Measurements from ENCODE around the gene RAD51.

The RAD51 gene

DNA sequence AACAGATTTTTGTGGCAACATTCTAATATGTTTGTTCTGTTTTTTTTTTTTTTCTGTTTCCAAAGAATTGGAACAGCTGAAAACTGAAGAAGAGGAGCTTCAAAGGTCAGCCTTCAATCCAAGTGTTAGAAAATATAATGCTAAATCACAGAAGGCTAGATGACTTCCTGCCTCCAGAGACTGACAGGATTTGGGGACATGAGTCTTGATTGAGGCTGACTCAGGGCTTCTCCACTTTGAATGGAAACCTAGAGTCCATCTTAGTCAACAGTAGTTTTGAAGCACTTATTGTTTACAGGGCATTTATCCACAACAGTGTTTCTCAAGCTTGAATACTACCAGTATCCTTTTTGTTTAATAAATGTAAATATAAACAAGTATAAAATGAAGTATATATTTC lies 44.5 kb upstream of the RAD51 start:
- TF ChIP-seq ZNF70 (CRISPR knock-in tag; IDR thresholded peaks at IDR 0.05), result no peak
- TF ChIP-seq, protein P1, sequence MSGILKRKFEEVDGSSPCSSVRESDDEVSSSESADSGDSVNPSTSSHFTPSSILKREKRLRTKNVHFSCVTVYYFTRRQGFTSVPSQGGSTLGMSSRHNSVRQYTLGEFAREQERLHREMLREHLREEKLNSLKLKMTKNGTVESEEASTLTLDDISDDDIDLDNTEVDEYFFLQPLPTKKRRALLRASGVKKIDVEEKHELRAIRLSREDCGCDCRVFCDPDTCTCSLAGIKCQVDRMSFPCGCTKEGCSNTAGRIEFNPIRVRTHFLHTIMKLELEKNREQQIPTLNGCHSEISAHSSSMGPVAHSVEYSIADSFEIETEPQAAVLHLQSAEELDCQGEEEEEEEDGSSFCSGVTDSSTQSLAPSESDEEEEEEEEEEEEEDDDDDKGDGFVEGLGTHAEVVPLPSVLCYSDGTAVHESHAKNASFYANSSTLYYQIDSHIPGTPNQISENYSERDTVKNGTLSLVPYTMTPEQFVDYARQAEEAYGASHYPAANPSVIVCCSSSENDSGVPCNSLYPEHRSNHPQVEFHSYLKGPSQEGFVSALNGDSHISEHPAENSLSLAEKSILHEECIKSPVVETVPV (CRISPR knock-in tag; IDR thresholded peaks at IDR 0.05), result no peak
- no peak for TF ChIP-seq SNAI2 (CRISPR knock-in tag; IDR thresholded peaks at IDR 0.05)
- no peak for TF ChIP-seq TCF4 (CRISPR knock-in tag; IDR thresholded peaks at IDR 0.05; ENCODE audit: borderline replicate concordance)
- no peak for TF ChIP-seq ZNF565 (CRISPR knock-in tag; conservative IDR thresholded peaks at IDR 0.05; ENCODE audit: low read depth)
- no peak for TF ChIP-seq CSDC2 (CRISPR knock-in tag; IDR thresholded peaks at IDR 0.05)
- no peak for TF ChIP-seq ZC3H10 (CRISPR knock-in tag; IDR thresholded peaks at IDR 0.05)
- TF ChIP-seq ZNF8 (CRISPR knock-in tag; IDR thresholded peaks at IDR 0.05), result no peak
- no peak for TF ChIP-seq GLIS3 (CRISPR knock-in tag; IDR thresholded peaks at IDR 0.05)
- no peak for TF ChIP-seq ZFP30 (CRISPR knock-in tag; IDR thresholded peaks at IDR 0.05)
- no peak for TF ChIP-seq ISL1 (CRISPR knock-in tag; IDR thresholded peaks at IDR 0.05)
- no peak for TF ChIP-seq OSR1 (CRISPR knock-in tag; IDR thresholded peaks at IDR 0.05)
- TF ChIP-seq TOX (CRISPR knock-in tag; IDR thresholded peaks at IDR 0.05; ENCODE audit: borderline replicate concordance), result no peak
- TF ChIP-seq, protein P2, sequence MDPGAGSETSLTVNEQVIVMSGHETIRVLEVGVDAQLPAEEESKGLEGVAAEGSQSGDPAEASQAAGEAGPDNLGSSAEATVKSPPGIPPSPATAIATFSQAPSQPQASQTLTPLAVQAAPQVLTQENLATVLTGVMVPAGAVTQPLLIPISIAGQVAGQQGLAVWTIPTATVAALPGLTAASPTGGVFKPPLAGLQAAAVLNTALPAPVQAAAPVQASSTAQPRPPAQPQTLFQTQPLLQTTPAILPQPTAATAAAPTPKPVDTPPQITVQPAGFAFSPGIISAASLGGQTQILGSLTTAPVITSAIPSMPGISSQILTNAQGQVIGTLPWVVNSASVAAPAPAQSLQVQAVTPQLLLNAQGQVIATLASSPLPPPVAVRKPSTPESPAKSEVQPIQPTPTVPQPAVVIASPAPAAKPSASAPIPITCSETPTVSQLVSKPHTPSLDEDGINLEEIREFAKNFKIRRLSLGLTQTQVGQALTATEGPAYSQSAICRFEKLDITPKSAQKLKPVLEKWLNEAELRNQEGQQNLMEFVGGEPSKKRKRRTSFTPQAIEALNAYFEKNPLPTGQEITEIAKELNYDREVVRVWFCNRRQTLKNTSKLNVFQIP (CRISPR knock-in tag; IDR thresholded peaks at IDR 0.05; ENCODE audit: borderline replicate concordance, low read depth), result no peak
- ATAC-seq, result no peak

DNA sequence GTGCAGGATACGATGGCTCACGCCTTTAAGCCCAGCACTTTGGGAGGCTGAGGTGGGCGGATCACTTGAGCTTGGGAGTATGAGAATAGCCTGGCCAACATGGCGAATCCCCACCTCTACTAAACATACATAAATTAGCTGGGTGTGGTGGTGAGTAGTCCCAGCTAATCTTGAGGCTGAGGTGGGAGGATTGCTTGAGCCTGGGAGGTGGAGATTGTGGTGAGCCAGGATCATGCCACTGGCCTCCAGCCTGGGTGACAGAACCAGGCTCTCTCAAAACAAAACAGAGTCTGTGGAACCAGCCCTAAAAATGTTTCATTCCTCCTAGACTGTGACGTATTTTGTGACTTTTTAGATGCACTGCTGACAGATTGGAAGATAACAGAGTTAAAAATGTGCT lies 34.3 kb upstream of the RAD51 start:
- no peak for ATAC-seq
- TF ChIP-seq, protein P2 (CRISPR knock-in tag; IDR thresholded peaks at IDR 0.05; ENCODE audit: borderline replicate concordance, low read depth), result no peak
- TF ChIP-seq ZC3H10 (CRISPR knock-in tag; IDR thresholded peaks at IDR 0.05) (no peak), ESRRG (CRISPR knock-in tag; IDR thresholded peaks at IDR 0.05) (no peak), ISL1 (CRISPR knock-in tag; IDR thresholded peaks at IDR 0.05) (no peak), ZNF70 (CRISPR knock-in tag; IDR thresholded peaks at IDR 0.05) (no peak), TCF4 (CRISPR knock-in tag; IDR thresholded peaks at IDR 0.05; ENCODE audit: borderline replicate concordance) (no peak), ZFP3 (CRISPR knock-in tag; IDR thresholded peaks at IDR 0.05) (no peak), TOX (CRISPR knock-in tag; IDR thresholded peaks at IDR 0.05; ENCODE audit: borderline replicate concordance) (no peak), PPARA (CRISPR knock-in tag; IDR thresholded peaks at IDR 0.05; ENCODE audit: borderline replicate concordance) (no peak), OSR1 (CRISPR knock-in tag; IDR thresholded peaks at IDR 0.05) (no peak), RARB (CRISPR knock-in tag; IDR thresholded peaks at IDR 0.05) (no peak), SNAI2 (CRISPR knock-in tag; IDR thresholded peaks at IDR 0.05) (no peak), ZNF8 (CRISPR knock-in tag; IDR thresholded peaks at IDR 0.05) (no peak)
- TF ChIP-seq, protein P1 (CRISPR knock-in tag; IDR thresholded peaks at IDR 0.05), result no peak

DNA sequence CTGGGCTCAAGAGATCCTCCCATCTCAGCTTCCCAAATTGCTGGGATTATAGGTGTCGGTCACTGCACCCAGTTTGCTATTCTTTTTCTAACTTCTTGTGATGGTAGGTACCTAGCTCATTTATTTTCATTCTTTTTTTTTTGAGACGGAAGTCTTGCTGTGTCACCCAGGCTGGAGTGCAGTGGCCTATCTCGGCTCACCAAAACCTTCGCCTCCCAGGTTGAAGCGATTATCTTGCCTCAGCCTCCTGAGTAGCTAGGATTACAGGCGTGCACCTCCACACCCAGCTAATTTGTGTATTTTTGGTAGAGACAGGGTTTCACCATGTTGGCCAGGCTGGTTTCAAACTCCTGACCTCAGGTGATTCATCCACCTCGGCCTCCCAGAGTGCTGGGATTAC lies 30.1 kb upstream of the RAD51 start:
- no peak for TF ChIP-seq ARNTL (CRISPR knock-in tag; IDR thresholded peaks at IDR 0.05; ENCODE audit: borderline replicate concordance, low read depth)
- no peak for TF ChIP-seq ISL1 (CRISPR knock-in tag; IDR thresholded peaks at IDR 0.05)
- no peak for TF ChIP-seq ZFP30 (CRISPR knock-in tag; IDR thresholded peaks at IDR 0.05)
- no peak for TF ChIP-seq GLIS3 (CRISPR knock-in tag; IDR thresholded peaks at IDR 0.05)
- TF ChIP-seq, protein P2 (CRISPR knock-in tag; IDR thresholded peaks at IDR 0.05; ENCODE audit: borderline replicate concordance, low read depth), result no peak
- TF ChIP-seq, protein P3, sequence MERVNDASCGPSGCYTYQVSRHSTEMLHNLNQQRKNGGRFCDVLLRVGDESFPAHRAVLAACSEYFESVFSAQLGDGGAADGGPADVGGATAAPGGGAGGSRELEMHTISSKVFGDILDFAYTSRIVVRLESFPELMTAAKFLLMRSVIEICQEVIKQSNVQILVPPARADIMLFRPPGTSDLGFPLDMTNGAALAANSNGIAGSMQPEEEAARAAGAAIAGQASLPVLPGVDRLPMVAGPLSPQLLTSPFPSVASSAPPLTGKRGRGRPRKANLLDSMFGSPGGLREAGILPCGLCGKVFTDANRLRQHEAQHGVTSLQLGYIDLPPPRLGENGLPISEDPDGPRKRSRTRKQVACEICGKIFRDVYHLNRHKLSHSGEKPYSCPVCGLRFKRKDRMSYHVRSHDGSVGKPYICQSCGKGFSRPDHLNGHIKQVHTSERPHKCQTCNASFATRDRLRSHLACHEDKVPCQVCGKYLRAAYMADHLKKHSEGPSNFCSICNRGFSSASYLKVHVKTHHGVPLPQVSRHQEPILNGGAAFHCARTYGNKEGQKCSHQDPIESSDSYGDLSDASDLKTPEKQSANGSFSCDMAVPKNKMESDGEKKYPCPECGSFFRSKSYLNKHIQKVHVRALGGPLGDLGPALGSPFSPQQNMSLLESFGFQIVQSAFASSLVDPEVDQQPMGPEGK (CRISPR knock-in tag; IDR thresholded peaks at IDR 0.05; ENCODE audit: borderline replicate concordance), result no peak
- TF ChIP-seq, protein P4, sequence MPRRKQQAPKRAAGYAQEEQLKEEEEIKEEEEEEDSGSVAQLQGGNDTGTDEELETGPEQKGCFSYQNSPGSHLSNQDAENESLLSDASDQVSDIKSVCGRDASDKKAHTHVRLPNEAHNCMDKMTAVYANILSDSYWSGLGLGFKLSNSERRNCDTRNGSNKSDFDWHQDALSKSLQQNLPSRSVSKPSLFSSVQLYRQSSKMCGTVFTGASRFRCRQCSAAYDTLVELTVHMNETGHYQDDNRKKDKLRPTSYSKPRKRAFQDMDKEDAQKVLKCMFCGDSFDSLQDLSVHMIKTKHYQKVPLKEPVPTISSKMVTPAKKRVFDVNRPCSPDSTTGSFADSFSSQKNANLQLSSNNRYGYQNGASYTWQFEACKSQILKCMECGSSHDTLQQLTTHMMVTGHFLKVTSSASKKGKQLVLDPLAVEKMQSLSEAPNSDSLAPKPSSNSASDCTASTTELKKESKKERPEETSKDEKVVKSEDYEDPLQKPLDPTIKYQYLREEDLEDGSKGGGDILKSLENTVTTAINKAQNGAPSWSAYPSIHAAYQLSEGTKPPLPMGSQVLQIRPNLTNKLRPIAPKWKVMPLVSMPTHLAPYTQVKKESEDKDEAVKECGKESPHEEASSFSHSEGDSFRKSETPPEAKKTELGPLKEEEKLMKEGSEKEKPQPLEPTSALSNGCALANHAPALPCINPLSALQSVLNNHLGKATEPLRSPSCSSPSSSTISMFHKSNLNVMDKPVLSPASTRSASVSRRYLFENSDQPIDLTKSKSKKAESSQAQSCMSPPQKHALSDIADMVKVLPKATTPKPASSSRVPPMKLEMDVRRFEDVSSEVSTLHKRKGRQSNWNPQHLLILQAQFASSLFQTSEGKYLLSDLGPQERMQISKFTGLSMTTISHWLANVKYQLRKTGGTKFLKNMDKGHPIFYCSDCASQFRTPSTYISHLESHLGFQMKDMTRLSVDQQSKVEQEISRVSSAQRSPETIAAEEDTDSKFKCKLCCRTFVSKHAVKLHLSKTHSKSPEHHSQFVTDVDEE (CRISPR knock-in tag; IDR thresholded peaks at IDR 0.05), result no peak
- no peak for TF ChIP-seq ZFP3 (CRISPR knock-in tag; IDR thresholded peaks at IDR 0.05)
- TF ChIP-seq ESRRG (CRISPR knock-in tag; IDR thresholded peaks at IDR 0.05), result no peak
- no peak for TF ChIP-seq TCF4 (CRISPR knock-in tag; IDR thresholded peaks at IDR 0.05; ENCODE audit: borderline replicate concordance)
- TF ChIP-seq ZC3H10 (CRISPR knock-in tag; IDR thresholded peaks at IDR 0.05), result no peak
- TF ChIP-seq, protein P1 (CRISPR knock-in tag; IDR thresholded peaks at IDR 0.05), result no peak
- no peak for TF ChIP-seq OSR1 (CRISPR knock-in tag; IDR thresholded peaks at IDR 0.05)
- no peak for ATAC-seq

All from SK-N-SH treated with all-trans-retinoic acid at 6 μM for 48 hours (cell line).